Nucleus accumbens (tissue), 56 donors: ENCODE measurements around the gene ECSCR.
"Not testable (repeated sequence)": the region's sequence is repeated elsewhere in the genome, so short reads cannot be mapped to it uniquely, and the experiment has no call there.

Experiments
- DNase-seq, 56 donors: peaks; one replicate each; lab custom pipeline; 2025; lab: John Stamatoyannopoulos, UW

The ECSCR gene, protein sequence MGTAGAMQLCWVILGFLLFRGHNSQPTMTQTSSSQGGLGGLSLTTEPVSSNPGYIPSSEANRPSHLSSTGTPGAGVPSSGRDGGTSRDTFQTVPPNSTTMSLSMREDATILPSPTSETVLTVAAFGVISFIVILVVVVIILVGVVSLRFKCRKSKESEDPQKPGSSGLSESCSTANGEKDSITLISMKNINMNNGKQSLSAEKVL

DNA sequence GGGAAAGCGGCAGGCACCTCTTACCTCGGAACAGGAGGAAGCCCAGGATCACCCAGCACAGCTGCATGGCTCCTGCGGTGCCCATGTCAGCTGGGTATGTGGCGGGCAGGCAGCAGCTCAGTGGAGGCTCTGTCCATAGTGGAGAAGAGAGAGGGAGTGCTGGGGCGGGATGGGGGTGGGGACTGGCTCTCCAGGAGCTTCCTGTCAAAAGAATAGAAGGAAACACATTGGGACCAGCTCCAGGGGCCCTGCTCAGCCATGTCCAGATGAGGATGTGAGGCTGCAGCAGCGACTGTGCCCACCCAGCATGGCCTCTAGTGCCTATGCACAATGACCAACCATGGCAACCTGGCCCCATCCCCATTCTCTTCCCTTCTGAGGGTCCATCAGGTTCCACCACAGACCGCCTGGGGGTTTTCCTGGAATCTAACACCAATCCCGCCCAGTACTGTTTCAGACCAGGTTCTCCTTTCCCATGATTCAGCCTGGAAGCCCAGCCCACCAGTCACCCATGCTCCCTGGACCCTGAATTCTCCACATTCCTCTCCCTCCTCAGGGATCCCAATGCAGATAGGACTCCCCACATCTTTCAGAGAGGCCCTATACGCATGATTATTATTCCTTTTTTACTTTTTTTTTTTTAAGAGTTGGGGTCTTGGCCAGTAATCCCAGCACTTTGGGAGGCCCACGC, at the start of gene ECSCR:
Gene ECSCR, minus strand, starts transcription at position 158 of the 691 bp plus-strand sequence. Its CDS starts 73 bp downstream, at position 85.
- no peak for DNase-seq

DNA sequence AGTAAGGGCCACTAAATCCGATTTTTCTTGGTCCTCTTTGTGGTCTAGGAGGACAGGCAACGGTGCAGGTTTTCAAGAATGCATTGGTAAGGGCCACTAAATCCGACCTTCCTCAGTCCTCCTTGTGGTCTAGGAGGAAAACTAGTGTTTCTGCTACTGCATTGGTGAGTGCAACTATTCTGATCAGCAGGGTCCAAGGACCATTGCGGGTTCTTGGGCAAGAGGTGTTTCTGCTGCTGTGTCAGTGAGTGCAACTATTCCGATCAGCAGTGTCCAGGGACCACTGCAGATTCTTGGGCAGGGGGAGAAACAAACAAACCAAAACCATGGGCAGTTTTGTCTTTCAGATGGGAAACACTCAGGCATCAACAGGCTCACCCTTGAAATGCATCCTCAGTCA, 42.2 kb upstream of the ECSCR start:
- DNase-seq, result not testable (repeated sequence)

DNA sequence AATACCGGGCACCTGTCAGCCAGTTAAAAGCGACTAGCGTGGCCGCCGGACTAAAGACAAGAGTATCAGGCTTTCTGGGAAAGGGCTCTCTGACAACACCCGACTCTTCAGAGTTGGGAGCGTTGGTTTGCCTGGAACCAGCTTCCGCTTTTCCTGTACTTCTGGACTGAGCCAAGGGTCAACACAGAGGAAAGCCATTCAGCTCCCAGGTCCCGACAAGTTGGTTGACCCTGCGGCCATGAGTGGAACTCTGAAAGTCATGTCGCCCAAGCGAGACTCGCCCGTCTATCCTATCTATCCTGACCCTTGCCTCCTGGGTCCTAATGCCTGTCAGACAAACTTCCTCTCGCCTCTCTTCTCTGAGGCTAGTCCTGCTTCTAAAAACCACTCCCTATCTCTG, 41.3 kb upstream of the ECSCR start:
- peak in 2 of 56 donors; percentile 11 to 15 for DNase-seq

DNA sequence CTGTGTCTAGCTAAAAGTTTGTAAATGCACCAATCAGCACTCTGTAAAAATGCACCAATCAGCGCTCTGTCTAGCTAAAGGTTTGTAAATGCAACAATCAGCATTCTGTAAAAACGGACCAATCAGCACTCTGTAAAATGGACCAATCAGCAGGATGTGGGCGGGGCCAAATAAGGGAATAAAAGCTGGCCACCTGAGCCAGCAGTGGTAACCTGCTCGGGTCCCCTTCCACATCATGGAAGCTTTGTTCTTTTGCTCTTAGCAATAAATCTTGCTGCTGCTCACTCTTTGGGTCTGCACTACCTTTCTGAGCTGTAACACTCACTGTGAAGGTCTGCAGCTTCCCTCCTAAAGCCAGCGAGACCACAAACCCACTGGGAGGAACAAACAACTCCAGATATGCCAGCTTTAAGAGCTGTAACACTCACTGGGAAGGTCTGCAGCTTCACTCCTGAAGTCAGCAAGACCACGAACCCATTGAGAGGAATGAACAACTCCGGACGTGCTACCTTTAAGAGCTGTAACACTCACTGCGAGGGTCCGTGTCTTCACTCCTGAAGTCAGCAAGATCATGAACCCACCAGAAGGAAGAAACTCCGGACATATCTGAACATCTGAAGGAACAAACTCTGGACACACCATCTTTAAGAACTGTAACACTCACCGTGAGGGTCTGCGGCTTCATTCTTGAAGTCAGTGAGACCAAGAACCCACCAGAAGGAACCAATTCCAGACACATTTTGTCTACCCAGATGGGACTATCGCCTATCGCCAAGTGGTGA, 40.7 kb upstream of the ECSCR start:
- DNase-seq, result not testable (repeated sequence)

DNA sequence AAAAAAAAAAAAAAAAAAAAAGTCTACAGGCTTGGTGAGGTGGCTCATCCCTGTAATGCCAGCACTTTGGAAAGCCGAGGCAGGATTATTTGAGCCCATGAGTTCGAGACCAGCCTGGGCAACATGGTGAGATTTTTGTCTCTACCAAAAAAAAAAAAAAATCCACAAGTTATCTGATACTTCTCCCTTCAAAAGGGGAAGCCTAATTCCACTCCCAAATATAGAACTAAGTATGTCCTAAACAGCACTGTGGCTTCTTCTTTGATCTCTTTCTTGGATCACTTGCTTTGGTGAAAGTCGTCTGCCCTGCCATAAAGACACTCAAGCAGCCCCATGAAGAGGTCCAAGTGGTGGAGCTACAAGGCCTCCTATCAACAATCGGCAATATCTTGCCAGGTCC, 38.8 kb upstream of the ECSCR start:
- DNase-seq, result no peak

DNA sequence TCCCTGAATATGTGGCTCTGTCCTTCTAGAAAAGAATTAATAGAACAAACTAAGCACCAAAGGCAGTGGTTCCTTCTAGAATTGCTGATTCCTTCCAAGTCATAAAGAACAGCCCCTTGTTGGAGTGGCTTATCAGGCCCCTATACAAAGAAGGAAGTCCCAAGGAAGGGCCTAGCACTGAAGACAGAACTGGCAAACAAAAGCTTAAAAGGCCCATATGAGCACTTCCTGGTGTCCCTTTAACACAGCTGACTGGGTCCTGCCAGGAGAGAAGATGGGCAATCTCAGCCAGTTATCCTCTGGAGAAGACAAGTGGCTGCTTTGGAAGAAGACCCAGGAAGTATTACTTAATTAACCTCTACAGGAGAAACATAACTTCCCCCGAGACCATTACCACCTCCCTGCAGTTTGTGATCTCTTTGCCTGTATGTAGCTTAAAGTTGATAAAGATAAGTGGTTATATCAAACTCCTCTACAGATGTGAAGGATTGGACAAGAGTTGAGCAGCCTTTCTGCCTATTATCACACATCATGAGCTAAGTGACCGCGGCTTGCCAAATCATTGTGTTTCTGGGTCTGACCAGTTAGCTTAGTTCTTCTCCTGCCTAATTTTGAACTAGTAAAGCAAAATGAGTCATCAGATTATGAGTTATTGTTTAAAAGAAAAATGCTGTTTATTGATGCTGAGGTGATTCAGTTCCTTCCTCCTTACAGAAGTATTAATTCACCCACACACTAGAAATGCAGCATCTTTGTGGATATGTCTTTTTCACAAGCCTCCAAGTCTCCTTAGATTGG, 33.3 kb upstream of the ECSCR start:
- DNase-seq, result no peak

DNA sequence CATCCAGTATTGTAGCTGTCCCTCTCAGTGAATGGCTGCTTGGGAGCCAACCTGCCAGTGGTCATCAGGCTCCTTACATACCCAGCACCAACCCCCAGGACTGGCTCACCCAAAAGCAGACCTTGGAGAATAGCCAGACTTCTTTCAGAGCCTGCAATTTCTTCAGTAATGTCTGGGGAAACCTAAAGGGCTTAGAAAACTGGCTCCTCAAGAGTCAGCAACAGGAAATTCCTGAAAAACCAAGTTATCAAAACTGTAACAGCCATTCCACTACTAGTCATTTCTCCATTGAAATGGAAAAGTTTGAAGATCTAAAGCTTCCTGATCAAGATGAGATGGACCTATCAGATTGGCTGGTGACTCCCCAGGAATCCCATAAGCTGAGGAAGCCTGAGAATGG, 32.3 kb upstream of the ECSCR start:
- DNase-seq, result no peak

DNA sequence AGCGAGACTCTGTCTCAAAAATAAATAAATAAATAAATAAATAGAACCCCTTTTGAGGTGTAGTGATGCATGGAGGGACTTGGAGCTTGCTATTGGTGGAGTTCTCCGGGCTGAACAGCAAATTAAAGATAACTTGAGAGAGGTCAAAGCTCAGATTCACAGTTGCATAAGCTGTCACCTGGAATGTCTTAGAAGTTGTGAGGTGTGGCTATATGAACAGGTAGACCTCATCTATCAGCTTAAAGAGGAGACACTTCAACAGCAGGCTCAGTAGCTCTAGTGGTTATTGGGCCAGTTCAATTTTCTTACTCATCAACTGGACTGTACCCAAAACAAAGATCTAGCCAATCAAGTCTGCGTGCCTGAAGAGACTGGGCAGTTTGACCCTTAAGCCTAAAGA, 31.7 kb upstream of the ECSCR start:
- DNase-seq, result no peak

DNA sequence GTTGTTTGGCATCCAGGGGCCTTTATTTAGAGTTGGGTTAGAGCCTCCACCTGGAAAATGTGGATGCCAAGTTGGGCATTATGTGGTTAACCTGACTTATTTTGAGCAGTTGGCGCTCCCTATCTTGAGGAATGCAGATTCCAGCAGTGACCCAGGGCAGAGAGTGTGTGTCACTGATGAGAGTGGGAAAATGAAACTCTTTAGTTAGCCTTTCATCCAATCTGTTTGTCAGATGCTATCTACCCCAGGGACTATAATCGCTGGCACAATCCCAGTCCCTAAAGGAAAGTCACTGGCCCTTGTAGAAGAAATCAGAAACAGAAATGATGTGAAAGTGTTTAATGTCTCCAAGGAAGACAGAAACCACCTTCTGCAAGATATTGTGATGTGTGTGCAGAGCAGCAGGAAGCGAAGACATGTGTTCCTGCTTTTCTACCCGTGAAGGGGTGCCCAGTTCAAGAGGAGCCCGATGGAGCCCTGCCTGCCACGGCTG, 30.2 kb upstream of the ECSCR start:
- no peak for DNase-seq

DNA sequence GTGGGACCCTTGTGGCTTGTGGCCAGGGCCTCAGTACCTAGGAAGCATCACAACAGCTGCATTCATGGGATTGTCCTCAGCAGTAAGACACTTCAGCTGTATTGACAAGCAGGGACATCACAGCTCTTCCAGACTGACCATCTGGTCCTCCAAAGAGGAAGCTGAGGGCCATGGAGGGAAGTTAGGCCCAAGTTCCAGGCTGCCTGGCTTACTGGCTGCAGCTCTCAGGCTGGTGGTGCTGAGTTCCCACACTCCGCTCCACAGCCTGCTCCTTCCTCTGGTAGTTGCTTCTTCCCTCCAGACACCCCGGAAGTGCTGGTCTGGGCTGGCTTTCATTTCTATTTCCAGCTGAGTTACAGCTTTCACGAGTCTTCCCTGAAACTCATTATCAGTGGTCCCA, 25.7 kb upstream of the ECSCR start:
- peak in 21 of 56 donors; percentile 5 to 58 (median 14) for DNase-seq

DNA sequence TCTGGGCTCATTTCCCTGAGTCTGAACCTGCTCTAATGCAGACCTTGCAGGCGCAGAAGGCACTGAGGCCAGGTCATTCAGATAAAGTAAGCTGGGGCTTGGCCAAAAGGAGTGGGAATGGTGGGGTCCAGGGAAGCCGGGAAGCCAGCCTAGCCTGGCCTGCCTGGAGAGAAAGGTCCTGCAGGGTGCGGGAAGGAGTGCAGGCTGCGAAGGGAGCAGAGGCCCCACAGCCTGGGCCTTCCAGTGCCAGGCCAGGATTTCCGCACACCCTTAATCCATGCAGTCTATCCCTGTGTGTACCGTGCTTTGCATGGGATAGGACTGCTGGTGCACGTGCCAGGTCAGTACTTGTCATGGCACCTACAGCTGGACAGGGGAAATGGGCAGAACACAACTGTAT, 23.7 kb upstream of the ECSCR start:
- DNase-seq, result no peak

DNA sequence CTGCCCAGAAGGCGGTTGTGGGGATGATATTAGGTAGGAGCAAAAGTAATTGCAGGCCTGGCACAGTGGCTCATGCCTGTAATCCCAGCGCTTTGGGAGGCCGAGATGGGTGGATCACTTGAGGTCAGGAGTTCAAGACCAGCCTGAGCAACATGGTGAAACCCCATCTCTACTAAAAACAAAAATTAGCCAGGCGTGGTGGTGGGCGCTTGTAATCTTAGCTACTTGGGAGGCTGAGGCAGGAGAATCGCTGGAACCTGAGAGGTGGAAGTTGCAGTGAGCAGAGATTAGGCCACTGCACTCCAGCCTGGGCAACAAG, 20.3 kb upstream of the ECSCR start:
- not testable (repeated sequence) for DNase-seq

DNA sequence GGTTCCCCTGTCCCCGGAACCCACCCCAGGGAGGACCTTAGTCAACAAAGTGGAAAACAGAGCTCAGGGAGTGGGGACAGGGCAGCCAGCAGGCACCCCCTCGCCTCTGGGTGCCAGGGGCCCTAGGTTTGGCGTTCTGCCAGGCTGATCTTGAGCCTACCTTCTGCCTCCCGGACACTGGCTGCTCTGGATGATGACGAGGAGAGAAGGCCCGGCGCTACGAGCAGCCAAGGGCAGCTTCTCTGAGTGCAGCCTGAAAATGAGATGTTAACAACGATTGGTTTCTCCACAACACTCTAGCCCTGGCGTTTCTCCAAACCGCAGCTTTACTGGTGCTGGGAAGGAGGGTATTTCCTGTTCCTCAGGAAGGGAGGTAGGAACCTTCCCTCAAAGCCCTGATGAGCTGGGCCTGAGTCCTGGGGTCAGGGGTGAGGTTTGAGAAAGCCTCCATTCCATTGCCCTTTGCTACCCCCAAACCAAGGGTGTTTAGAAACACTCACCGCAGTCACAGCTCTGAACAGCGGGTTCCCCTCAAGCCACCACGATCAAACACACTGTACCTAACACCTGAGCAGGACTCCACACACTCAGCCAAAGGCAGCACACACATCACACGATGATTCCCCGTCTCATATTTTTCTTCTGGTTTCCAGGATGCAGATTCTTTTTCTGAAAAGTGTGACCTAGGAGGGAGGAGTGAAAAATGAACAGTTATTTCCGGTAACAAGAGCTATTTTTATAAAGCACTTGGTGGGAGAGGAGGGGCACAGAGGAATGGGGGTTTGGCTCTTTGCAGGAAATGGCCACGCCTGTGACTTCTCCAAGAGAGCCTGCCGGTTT, 19.7 kb upstream of the ECSCR start, which contains the start of gene STING1:
Gene STING1, minus strand, starts transcription at position 709 of the 840 bp plus-strand sequence. CDS start 1,054 bp downstream, outside the sequence.
- DNase-seq, result peak in 24 of 56 donors; percentile 5 to 66 (median 27)

DNA sequence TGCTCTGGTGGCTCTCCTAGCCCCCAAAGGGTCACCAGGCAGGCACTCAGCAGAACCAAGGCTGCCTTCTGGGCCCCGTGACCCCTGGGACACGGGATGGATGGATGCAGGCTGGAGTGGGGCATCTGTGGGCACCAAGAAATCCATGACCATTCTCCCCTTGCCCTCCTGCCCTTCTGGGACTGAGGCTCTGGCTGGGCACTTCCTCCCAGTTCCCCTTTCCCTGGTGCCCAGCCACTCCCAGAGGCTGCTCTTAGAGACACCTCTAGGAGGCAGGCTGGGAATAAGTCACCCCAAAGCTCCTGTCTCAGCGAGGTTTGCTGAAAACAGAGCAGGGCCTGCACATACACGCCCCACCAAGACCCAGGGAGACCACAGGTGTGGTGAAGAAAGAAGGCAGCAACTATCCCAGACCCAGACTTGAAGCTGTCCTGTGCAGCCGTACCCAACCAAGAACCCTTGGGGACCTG, 19.1 kb upstream of the ECSCR start:
- peak in 7 of 56 donors; percentile 15 to 38 (median 27) for DNase-seq

DNA sequence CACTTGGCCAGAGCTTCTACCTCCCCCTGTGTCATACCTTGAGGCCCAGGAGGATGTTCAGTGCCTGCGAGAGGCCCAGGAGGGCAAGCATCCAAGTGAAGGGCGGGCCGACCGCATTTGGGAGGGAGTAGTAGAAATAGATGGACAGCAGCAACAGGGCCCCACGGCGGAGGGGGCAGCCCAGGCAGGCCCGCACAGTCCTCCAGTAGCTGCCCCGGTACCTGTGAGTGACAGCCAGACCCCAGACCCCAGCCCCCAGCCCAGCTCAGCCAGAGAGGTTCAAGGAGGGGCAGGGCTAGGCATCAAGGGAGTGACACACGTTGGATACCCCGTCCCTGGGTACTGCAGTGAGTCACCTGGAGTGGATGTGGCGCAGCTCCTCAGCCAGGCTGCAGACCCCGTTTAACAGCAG, 18.6 kb upstream of the ECSCR start:
- peak in 1 of 56 donors; percentile 9 for DNase-seq

DNA sequence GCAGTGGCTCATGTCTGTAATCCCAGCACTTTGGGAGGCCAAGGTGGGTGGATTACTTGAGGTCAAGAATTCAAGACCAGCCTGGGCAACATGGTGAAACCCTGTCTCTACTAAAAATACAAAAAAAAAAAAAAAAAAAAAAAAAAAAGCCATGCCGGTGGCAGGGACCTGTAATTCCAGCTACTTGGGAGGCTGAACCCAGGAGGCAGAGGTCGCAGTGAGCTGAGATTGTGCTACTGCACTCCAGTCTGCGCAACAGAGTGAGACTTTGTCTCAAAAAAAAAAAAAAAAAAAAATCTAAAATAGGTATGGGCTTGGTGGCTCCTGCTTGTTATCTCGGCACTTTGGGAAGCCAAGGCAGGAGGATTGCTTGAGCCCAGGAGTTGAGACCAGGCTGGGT, 17.2 kb upstream of the ECSCR start:
- not testable (repeated sequence) for DNase-seq

DNA sequence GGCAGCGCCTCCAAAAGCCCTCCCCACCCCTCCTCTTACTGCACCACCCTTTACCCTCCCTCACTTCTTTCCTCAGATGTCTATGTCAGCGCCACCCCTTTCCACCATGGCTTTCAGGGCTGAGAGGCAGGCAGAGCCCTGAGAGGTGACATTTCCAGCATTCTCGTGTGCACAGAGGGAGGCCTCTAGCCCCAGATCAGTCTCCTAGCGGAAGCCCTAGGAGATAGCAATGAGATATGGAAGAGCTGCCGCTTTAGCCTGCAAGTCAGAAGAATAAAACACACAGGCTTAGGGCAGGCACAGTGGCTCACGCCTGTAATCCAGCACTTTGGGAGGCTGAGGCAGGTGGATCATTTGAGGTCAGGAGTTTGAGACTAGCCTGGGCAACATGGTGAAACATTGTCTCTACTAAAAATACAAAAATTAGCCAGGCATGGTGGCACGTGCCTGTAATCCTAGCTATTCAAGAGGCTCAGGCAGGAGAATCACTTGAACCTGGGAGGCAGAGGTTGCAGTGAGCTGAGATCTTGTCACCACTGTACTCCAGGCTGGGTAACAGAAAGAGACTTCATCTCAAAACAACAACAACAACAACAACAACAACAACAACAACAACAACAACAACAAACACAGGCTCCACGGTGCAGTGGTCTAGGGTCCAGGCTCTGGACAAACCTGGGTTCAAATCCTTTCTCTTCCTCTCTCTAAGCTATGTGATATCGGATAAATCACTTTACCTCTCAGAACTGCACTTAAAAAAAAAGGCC, 16.3 kb upstream of the ECSCR start:
- DNase-seq, result not testable (repeated sequence)

DNA sequence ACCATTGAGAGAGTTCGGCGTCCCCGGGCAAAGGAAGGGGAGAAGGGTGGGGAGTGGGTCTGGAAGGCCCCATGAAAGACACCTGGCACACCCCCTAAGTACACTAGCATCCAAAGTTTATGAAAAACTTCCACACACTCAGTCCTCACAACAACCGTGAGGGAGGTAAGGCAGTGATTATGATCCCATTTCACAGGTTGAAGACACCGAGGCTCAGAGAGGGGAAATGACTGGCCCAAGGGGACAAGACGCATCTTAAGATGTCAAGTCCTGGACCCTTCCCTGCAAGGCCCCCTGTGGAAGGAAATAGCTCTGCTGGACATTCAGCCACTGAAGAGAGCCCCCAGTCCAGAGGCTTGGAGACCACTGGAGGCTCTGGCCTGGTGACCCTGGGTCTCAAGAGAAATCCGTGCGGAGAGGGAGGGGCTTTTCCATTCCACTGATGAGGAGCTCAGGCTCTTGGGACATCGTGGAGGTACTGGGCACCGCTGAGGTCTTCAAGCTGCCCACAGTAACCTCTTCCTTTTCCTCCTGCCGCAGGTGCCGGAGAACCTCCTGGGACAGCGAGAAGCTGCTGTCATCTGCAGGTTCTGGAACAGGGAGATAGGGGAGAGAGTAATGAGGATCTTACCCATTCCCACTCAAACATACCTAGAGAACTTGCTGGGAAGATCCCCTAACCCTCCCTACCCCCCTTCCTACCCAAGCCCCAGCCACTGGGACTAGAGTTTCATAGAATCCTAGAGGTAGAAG, 13.5 kb upstream of the ECSCR start:
- no peak for DNase-seq
